HepG2 (cell line): ENCODE measurements around the gene STOML2. TPM values are rescaled to one million over a fixed set of nuclear protein-coding genes. Genes with fewer than 3 reads are reported as not detected.

ENCODE experiments used
- AGO2 ChIP-seq: fragments of 200-400 bp; formaldehyde crosslinking; optimal IDR thresholded peaks from 2 replicates; pipeline ENCODE3; 2017; ENCODE audit warnings: mild to moderate bottlenecking, low read depth, low read length, moderate library complexity
- ATRX ChIP-seq: sonication (generic); formaldehyde crosslinking; IDR thresholded peaks from 2 replicates; pipeline ENCODE4 v1.4.0; 2020; ENCODE audit warnings: missing genetic modification reagents, borderline replicate concordance
- CCAR2 ChIP-seq: fragments of 200-400 bp; formaldehyde crosslinking; optimal IDR thresholded peaks from 2 replicates; pipeline ENCODE3; 2018; ENCODE audit warnings: low read depth, mild to moderate bottlenecking, low read length, moderate library complexity
- HOXA9 ChIP-seq: sonication (generic); formaldehyde crosslinking; IDR thresholded peaks from 2 replicates; pipeline ENCODE4 v1.8.1; 2022; ENCODE audit warnings: missing genetic modification reagents, mild to moderate bottlenecking, moderate library complexity, borderline replicate concordance
- MYC ChIP-seq: sonication (generic); formaldehyde crosslinking; IDR thresholded peaks from 2 replicates; pipeline ENCODE4 v1.9.0; 2021; ENCODE audit warnings: missing genetic modification reagents, borderline replicate concordance
- PPARG ChIP-seq: conservative IDR thresholded peaks from 2 replicates; pipeline ENCODE4 v1.6.1; 2016; ENCODE audit warnings: missing biosample characterization, missing genetic modification reagents
- RARA ChIP-seq: IDR thresholded peaks from 2 replicates; pipeline ENCODE4 v1.6.1; 2016; ENCODE audit warnings: missing genetic modification reagents, missing compliant biosample characterization
- SNAI1 ChIP-seq: sonication (generic); formaldehyde crosslinking; IDR thresholded peaks from 2 replicates; pipeline ENCODE4 v1.5.0; 2020; ENCODE audit warnings: mild to moderate bottlenecking, missing genetic modification reagents, borderline replicate concordance
- ZFP1 ChIP-seq: IDR thresholded peaks from 2 replicates; pipeline ENCODE4 v1.6.1; 2016
- ZFP82 ChIP-seq: sonication (generic); formaldehyde crosslinking; IDR thresholded peaks from 2 replicates; pipeline ENCODE4 v1.5.1; 2020; ENCODE audit warnings: mild to moderate bottlenecking, missing genetic modification reagents, borderline replicate concordance
- ZKSCAN1 ChIP-seq: fragments of 150-350 bp; IDR thresholded peaks from 2 replicates; pipeline ENCODE4 v1.6.1; 2014; ENCODE audit warnings: low read length
- ZNF235 ChIP-seq: sonication (generic); formaldehyde crosslinking; IDR thresholded peaks from 2 replicates; pipeline ENCODE4 v1.8.1; 2023; ENCODE audit warnings: mild to moderate bottlenecking, missing genetic modification reagents, borderline replicate concordance
- ZNF678 ChIP-seq: sonication (generic); formaldehyde crosslinking; IDR thresholded peaks from 2 replicates; pipeline ENCODE4 v1.4.0; 2020; ENCODE audit warnings: mild to moderate bottlenecking, missing genetic modification reagents
- ZNF703 ChIP-seq: sonication (generic); formaldehyde crosslinking; IDR thresholded peaks from 2 replicates; pipeline ENCODE4 v1.5.1; 2020; ENCODE audit warnings: missing genetic modification reagents, mild to moderate bottlenecking, moderate library complexity, borderline replicate concordance
- ZSCAN25 ChIP-seq: sonication (generic); formaldehyde crosslinking; IDR thresholded peaks from 2 replicates; pipeline ENCODE4 v1.8.0; 2022; ENCODE audit warnings: mild to moderate bottlenecking, missing genetic modification reagents
- polyA plus RNA-seq, 8 experiments: library from polyadenylated mRNA; depleted of rRNA in 3 of 8; stranded (reverse) in 7 of 8; unstranded in 1 of 8; fragments of >200 nt; fragmentation: Illumina TruSeq in 4 of 8; extraction: Trizol in 4 of 8; gene quantifications; 2 replicates each; pipeline versions ENCODE4 v1.2.1 to v1.2.3, GENCODE V29; 2011 to 2016; ENCODE audit warnings: low read depth in 4 of 8, missing spikeins in 1 of 8, mixed read lengths in 1 of 8; ENCODE audit not compliant: insufficient read depth in 1 of 8
- total RNA-seq, 5 experiments: library from RNA; depleted of rRNA; stranded (reverse); fragments of >200 nt; fragmentation: Illumina TruSeq; extraction: Trizol; gene quantifications; 2 replicates each; pipeline ENCODE4 v1.2.3, GENCODE V29; 2016; ENCODE audit warnings: low read depth in 1 of 5
- TF ChIP-seq, protein P1 (sequence below): sonication (generic); formaldehyde crosslinking; IDR thresholded peaks from 2 replicates; pipeline ENCODE4 v1.5.1; 2020; ENCODE audit warnings: mild to moderate bottlenecking, missing genetic modification reagents
- TF ChIP-seq, protein P2 (sequence below): IDR thresholded peaks from 2 replicates; pipeline ENCODE4 v1.6.1; 2012; ENCODE audit warnings: inconsistent platforms
- TF ChIP-seq, protein P3 (sequence below): sonication (generic); formaldehyde crosslinking; IDR thresholded peaks from 2 replicates; pipeline ENCODE4 v1.4.0; 2020; ENCODE audit warnings: missing genetic modification reagents
- TF ChIP-seq, protein P4 (sequence below): sonication (generic); formaldehyde crosslinking; conservative IDR thresholded peaks from 2 replicates; pipeline ENCODE4 v1.4.0; 2020; ENCODE audit warnings: missing genetic modification reagents
- TF ChIP-seq, protein P5 (sequence below): sonication (generic); formaldehyde crosslinking; IDR thresholded peaks from 2 replicates; pipeline ENCODE4 v1.4.0; 2020; ENCODE audit warnings: missing genetic modification reagents, mild to moderate bottlenecking, borderline replicate concordance

STOML2 gene
- total and polyA plus RNA-seq, 2 of the 13 experiments (the other 11 are each of a cell fraction or from before 2014, with no cell fraction given): 245 to 250 TPM

DNA sequence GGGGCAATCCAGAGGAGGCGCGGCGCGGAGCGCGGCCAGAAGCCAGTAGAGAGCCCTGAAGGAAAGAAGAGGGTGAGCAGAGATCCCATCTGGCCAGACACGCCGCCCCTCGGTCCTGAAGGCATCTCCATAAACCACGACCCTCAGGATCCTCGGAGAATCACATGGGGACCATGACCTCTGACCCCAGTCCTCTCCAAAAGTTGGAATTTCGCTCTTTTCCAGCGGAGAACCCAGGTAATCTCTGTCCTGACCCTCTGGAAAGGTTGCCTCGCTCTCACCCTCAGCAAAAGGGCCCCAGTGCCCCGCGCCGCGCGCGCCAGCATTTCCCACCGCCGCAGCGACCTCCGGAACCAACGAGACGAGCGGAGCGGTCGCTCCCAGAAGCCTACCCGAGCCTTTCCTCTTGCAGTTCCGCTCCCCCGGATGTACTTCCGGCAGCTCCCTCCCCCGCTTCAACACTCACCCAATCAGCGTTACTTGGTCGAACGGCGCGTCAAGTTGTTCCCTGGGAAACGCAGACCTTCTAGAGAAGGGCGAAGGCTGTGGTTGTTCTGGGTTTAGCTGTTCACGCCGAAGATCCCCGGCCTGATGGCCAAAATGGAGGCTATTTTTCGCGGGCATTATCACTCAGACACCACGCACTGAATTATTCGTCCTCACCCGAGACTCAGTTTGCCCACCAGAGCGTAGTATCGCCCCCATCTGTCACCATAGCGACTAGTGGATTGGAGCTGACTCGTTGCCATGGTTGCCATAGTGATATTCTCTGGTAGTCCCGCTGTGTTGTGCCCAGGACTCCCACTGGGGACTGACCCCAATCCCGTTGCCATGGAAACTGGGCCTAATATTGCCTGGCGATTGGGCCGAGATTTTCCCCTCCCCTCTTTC lies at the start of gene STOML2 (continued):
- TF ChIP-seq, protein P1, sequence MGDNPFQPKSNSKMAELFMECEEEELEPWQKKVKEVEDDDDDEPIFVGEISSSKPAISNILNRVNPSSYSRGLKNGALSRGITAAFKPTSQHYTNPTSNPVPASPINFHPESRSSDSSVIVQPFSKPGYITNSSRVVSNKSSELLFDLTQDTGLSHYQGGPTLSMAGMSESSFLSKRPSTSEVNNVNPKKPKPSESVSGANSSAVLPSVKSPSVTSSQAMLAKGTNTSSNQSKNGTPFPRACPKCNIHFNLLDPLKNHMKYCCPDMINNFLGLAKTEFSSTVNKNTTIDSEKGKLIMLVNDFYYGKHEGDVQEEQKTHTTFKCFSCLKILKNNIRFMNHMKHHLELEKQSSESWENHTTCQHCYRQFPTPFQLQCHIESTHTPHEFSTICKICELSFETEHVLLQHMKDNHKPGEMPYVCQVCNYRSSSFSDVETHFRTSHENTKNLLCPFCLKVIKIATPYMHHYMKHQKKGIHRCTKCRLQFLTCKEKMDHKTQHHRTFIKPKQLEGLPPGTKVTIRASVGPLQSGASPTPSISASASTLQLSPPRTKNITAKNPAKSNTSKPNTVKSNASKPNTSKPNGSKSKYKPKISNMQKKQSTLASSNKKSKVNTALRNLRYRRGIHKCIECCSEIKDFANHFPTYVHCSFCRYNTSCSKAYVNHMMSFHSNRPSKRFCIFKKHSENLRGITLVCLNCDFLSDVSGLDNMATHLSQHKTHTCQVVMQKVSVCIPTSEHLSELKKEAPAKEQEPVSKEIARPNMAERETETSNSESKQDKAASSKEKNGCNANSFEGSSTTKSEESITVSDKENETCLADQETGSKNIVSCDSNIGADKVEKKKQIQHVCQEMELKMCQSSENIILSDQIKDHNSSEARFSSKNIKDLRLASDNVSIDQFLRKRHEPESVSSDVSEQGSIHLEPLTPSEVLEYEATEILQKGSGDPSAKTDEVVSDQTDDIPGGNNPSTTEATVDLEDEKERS: 0 out of 2 replicates have a peak, but pooled peaks have one; percentile 53
- TF ChIP-seq MYC (peak; percentile 90), RARA (CRISPR knock-in tag) (peak; percentile 23; the same call in 1 of the 2 replicates), CCAR2 (no peak), ZKSCAN1 (no peak), ZFP1 (CRISPR knock-in tag) (no peak; the same call in 1 of the 2 replicates), ZSCAN25 (CRISPR knock-in tag) (no peak), ZNF235 (no peak), ZNF703 (CRISPR knock-in tag) (no peak), ZNF678 (no peak), HOXA9 (CRISPR knock-in tag) (peak; percentile 70; the same call in 1 of the 2 replicates), ZFP82 (CRISPR knock-in tag) (no peak), PPARG (CRISPR knock-in tag) (peak; percentile 64), AGO2 (peak; percentile 66), SNAI1 (CRISPR knock-in tag) (no peak), ATRX (CRISPR knock-in tag) (no peak)
- TF ChIP-seq, protein P2, sequence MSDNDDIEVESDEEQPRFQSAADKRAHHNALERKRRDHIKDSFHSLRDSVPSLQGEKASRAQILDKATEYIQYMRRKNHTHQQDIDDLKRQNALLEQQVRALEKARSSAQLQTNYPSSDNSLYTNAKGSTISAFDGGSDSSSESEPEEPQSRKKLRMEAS: peak; percentile 77; the same call in 1 of the 2 replicates
- TF ChIP-seq, protein P3, sequence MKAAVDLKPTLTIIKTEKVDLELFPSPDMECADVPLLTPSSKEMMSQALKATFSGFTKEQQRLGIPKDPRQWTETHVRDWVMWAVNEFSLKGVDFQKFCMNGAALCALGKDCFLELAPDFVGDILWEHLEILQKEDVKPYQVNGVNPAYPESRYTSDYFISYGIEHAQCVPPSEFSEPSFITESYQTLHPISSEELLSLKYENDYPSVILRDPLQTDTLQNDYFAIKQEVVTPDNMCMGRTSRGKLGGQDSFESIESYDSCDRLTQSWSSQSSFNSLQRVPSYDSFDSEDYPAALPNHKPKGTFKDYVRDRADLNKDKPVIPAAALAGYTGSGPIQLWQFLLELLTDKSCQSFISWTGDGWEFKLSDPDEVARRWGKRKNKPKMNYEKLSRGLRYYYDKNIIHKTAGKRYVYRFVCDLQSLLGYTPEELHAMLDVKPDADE: no peak
- TF ChIP-seq, protein P4, sequence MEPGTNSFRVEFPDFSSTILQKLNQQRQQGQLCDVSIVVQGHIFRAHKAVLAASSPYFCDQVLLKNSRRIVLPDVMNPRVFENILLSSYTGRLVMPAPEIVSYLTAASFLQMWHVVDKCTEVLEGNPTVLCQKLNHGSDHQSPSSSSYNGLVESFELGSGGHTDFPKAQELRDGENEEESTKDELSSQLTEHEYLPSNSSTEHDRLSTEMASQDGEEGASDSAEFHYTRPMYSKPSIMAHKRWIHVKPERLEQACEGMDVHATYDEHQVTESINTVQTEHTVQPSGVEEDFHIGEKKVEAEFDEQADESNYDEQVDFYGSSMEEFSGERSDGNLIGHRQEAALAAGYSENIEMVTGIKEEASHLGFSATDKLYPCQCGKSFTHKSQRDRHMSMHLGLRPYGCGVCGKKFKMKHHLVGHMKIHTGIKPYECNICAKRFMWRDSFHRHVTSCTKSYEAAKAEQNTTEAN (CRISPR knock-in tag): 0 out of 2 replicates have a peak, but pooled peaks have one; percentile 44
- TF ChIP-seq, protein P5, sequence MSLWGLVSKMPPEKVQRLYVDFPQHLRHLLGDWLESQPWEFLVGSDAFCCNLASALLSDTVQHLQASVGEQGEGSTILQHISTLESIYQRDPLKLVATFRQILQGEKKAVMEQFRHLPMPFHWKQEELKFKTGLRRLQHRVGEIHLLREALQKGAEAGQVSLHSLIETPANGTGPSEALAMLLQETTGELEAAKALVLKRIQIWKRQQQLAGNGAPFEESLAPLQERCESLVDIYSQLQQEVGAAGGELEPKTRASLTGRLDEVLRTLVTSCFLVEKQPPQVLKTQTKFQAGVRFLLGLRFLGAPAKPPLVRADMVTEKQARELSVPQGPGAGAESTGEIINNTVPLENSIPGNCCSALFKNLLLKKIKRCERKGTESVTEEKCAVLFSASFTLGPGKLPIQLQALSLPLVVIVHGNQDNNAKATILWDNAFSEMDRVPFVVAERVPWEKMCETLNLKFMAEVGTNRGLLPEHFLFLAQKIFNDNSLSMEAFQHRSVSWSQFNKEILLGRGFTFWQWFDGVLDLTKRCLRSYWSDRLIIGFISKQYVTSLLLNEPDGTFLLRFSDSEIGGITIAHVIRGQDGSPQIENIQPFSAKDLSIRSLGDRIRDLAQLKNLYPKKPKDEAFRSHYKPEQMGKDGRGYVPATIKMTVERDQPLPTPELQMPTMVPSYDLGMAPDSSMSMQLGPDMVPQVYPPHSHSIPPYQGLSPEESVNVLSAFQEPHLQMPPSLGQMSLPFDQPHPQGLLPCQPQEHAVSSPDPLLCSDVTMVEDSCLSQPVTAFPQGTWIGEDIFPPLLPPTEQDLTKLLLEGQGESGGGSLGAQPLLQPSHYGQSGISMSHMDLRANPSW (CRISPR knock-in tag): peak; percentile 89; the same call in 1 of the 2 replicates
